ENCODE data around the gene FMOD. TPM values are rescaled to one million over a fixed set of nuclear protein-coding genes. Genes with fewer than 3 reads are reported as not detected.
A peak's percentile ranks its signal among the peaks of the same experiment; 100 is the strongest.

Gene FMOD
- total RNA-seq, 1 donor from 2014 or later, result 95.2 TPM

DNA sequence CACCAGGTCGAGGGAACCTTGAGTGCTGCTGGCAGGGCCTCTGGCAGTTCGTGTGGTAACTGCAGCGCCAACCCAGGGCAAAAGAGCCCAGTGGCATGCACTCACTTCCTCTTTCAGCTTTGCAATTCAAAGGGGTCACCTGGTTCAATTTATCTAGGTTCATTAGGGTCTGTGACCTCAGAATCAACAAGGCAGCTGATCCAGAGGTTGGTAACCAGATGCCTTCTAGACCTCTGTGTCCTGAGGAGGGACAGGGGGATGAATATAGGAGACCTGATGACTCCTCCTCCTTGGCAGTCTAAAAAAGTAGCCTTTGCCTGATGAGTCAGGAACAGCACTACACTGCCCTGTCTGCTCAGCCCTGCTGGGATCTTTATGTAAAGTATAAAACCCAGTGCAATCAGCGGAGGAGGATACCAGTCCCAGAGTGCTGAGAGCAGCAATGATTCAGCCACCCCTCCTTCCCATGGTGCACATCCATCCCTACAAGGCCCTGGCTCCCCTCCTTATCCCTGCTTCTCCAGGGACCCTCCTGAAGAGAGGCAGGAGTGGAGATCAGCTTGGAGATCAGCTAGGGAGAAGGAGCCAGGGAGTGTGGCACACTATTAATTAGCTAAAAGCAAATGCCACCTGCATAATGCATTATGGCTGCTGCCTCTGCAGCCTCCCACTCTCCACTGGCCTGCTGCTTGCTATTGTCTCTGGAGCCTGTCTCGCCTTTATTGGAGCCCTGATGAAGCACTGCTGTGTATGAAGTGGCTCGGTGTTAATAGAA lies 11.2 kb upstream of the FMOD start:
- DNase-seq (ENCODE audit: low spot score), result no peak

DNA sequence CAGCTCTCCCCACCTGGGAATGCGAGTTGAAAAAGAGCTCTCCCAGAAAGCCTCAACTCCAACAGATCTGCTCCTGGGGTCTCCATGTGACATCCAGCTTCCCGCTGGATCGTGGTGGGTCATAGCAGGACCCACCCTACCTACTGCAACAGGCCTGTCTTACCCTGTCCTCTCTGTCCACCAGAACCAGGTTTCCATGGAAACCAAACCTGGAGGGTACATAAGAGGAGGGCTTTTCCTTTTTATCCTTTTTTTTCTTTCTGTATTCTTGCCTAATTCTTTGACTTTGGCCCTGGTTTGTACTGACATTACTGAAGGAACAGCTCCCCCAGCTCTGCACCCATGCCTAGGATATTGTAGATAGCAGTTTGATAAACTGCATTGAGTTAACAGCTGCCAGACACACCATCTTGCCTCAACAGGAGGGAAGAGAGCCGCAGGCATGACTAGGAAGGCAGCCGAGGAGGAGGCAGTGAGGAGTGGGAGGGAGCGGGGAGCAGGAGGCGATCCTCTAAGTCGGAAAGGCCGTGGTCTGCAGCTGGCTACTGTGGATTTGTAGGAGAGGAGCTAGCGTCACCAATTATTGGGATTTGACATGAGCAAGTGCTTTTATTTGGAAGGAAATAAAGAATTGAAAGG lies 9.7 kb upstream of the FMOD start:
- no peak for DNase-seq (ENCODE audit: low spot score)

DNA sequence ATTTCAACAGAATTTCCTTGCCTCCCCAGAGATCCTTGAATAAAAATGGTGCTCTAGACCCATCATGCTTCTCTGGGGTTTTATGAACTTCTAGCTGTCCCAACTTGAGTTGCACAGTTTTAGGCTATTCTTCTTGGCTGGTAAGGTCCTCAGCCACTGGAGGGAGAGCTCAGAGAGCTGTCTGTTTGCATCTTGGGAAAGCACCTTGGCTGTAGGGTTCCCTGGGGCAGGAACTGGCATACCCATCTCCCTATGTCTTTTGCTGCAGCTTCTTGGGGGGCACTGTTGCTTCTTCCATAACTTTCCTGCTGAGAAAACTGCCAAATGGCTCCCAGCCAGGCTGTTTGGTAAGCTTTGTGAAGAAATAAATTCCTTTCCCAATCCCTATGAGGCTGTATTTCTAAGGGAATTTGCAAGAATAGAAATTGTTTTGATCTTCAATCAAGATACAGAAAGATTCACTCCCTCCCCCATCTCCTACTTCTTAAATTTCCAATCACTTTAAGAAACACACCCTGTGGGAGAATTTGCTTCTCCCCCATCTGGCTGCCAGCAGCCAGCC lies 8.2 kb upstream of the FMOD start:
- DNase-seq (ENCODE audit: low spot score), result no peak

DNA sequence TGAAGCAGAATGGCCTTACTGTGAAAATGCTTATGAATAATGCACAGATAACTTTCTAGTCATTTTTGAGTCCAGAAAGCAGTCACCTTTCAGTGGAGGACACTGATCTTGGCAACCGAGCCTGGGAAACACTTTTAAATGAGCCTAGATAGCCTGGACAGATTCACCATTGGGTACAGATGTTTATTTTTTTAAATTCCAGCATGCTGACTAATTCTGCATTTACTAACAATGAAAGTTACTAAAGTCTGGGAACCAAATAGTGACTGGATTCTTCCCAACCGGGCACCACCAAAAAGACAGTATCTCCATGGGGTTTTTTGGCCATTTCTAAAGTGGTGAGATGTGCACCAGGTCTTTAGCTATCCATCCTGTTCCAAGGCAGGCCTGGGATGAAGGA lies 3.3 kb upstream of the FMOD start:
- no peak for DNase-seq (ENCODE audit: low spot score)

DNA sequence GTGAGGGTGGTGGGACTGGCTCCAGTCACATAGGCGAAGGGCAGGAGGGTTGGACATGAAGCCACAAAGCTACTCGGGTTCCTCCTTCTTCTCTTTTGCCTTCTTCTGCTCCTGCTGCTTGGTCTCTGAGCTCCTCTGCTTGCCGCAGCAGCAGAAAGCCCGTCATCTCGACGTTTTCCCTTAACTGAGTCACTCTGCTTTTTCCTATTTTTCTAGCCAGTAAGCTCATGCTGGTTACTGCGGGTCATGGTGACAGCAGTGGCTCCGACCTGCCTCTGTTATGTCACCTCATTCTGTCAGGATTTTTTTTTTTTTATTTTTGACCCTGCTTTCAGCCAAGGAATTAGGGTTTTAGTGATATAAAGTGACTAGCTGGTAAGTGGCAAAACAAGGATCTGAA lies 2.6 kb upstream of the FMOD start:
- DNase-seq (ENCODE audit: low spot score), result no peak

DNA sequence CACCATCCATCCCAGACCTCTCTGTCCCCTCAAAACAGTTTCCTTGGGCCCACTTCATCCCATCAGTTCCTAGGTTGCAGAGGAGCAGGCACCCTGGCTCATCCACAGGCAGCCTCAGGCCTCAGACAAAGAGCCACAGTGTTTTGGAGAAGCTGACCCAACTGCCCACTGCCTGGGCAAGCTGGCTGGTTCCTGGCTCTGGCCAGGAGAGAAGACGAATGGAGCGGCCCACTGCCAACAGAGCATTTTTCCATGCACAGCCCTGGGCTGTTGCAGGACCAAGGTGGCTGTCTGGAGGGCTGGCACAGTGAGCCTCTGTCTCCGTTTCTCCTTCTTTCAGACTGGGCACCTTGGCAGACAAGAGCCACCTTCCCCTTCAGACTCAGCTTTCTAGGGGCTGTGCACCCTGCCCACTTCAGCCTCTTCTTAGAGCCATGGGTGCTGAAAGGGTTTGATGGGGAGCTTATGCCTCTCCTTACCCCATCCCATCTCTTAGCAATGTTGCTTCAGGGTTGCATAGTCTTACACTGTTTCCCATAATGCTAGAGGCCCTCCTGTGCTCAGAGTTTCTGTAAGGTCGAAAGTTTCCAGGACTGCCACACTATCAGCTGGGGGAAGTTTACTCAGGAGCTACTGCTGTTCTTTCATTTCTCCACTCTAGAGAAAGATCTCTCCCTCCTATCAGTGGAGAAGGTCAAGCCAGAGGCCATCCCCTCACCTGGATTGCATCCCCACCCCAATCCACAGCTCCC lies 973 bp downstream of the FMOD start:
- DNase-seq (ENCODE audit: low spot score), result no peak

DNA sequence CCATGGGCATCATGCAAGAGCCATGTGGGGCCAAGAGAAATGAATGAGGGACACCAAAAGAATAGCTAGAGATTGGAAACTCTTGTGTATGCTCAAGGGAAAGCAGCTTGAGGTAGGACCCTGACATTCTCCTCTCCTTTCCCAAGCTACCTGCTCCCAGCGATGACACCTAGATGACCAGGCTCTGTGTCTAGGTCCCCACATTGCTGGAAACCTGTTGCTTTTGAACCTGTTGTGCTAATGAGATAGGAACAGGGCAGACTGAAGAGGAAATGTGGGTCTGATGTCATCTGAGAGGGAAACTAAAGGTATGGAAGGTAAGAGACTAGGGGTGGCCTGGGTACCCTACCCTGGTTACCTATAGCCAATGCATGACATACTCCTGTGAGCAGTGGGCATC lies 1.8 kb downstream of the FMOD start:
- DNase-seq (ENCODE audit: low spot score), result no peak

DNA sequence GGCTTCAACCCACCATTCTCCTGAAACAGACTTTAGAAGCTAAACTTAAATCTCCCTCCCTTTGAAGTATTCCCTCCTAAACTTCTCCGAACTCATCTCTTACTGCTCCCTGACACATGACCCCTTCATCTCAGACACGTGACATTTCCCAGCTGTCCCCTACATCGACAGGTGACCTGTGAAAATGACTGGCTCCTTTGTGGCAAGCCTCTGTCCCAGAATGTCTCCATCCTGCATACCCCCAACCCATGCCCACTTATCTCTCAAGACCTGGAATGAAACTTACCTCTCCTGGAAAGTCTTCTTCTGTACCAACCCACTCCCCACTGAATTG lies 4.2 kb downstream of the FMOD start:
- DNase-seq (ENCODE audit: low spot score), result no peak

DNA sequence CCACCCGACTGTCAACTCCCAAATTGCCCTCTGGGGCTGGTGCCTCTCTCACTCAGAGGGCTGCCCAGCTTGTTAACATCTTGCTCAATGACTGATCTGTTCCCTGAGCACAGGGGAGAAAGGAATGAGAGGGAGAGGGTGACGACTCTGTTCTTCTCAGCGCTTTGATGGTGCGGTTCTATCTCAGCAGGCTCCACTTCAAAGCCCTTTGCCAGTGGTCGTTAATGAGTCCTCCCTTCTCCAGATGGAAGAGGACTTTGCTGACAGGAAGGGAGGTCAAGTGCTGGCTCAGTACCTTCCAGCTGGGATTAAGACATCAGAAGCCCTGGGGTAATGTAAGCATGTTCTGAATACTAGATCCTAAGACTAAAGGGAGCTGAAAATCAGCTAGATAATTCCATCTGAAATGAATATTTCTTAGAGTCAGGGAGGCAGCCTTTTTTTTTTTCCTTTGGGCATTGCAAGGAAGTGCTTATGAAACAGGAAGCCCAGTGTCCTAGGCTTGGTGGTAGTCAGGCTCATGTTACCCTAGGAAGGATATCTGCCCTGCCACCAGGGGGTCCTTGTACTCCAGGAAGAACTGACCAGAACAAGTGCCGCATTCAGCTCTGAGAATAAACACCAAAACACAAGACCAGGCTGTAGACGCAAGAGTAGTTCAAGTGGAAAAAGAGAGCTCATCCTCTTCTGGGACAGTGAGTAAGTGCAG lies 4.7 kb downstream of the FMOD start:
- DNase-seq (ENCODE audit: low spot score), result no peak

DNA sequence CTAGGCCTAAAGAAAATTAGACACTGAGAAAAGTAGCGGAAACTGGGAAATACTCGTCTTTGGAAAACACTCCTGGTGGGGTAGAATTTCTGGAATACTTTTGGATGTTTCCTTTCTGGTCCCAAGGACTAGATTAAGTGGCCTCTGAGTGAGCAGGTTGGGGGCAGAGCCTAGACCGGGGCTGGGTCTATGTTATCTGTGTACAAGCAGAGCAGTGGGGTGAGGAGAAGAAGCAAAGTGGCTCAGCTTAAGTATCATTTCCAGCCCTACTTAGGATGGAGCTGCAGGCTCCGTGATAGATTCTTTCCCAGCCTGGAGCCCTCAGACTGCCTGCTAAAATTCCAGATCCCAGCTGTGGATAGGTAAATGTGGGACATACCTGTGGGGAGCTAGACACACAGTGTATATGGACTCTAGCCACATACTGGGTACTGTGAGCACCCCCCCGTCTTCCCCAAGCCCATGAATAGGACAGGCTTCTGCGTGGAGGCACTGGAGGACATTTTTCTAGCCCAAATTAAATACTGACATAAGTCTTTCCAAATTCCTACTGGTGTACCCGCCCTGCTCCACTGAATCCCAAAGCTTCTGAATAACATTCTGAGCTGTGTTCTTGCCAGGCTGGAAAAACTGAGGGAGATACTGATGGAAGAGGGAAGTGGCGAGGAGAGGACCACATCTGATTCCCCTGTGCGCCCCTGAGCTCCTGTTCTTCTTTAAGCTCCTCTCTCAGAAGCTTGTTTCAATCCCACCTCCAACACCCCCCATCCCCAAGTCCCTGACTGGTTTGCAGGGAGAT lies 6.8 kb downstream of the FMOD start:
- DNase-seq (ENCODE audit: low spot score), result no peak

DNA sequence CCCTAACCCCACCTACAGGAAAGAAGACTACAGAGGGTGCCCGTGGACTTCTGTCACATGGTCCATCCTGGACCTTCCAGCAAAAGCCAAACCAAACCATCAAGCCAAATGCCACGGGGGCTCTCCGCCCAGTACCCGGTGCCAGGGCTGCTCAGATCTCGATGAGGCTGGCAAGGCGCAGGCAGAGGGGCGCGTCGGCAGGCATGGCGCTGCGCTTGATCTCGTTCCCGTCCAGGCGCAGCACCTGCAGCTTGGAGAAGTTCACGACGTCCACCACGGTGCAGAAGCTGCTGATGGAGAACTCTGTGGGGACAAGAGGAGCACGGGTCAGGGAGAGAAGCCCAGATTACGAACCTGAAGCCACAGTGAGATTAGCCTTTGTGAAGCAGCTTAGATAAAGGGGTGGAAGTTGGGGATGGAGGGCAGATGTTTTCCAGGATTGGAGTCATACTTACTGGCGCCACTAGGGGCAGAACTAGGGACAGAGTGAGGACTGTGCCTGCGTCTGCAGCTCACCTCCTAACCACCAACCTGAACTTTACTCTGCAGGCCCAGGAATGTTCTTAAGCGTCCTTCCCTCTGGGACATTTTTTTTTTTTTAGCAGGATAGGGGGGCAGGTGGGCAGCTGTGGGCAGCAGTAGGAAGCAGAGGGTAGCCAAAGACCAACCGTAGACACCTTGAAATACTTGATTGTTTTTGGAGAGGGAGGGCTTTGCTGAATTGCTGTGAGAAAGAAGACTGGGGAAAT lies 8.6 kb downstream of the FMOD start:
- no peak for DNase-seq (ENCODE audit: low spot score)

DNA sequence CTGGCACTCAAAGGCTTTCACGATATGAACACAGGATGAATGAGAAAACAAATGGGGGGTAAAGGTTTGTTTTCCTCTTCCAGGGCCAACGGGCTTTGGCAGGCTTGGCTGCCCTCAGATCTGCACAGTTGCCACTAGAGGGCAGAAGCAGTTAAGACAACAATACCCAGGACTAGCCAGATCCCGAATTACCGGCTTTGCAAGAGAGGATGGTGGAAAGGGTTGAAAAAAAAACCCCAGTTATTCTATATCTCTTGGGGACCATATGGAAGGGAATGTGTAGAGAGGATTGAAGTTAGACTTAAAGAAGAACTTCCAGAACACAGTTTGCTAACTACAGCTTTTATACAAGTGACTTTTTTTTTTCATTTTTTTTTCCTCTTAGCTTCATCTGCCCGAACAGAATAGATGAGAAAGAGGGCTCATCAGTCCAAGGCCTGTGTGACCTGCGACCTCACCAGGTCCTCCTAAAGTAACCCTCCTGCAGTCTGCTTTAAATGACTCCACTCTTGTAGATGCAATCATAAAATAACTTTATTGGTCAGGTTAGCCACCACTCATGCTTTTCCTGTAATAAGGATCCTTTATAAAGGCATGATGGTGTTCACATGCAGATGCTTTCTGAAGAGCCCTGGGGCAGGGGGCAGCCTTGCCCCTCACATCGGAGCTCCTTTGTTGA lies 10.7 kb downstream of the FMOD start:
- DNase-seq (ENCODE audit: low spot score), result no peak

DNA sequence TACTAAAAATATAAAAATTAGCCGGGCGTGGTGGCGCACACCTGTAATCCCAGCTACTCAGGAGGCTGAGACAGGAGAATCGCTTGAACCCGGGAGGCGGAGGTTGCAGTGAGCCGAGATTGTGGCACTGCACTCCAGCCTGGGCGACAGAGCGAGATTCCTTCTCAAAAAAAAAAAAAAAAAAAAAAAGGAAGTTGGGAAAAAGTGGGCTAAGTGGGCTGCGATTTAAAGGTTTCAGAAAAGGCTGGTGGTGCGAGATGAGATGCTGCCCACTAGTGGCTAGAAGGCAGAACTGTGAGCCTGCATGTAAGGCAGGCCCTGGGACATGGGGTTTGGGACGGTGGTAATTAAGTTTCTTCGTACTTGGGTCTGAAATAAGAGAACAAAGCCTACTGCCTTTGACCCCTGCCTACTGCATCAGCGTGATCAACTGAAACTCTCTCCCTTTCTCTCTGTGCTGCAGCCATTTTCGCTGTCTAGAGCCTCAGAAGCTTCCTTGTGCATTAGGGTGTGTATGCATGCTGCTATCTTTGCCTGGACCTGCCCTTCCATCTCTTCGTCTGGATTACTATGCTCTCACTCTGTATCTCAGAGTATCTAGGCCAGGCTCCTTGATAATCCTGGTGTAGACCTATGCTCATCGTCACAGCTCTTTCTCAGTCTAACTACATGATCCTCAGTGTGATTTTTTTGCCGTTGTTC lies 12.4 kb downstream of the FMOD start:
- no peak for DNase-seq (ENCODE audit: low spot score)

DNA sequence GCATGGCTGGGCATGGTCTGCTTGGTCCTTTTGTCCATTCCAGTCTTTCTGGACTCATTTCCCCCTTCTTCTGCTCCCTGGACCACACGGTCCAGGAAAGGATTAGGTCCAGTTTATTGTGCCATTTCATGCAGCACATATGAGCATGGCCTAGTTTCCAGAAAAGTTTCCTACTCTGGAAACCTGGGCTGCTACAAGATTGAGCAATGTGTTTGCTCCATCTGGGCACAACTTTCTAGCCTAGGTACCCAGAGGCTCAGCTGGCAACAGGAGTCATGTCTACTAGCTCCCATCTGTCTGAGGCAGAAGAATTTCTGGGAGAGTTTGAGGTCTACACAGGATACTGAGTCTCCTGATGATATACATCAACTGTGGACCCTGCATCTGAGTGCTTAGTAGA lies 14.8 kb downstream of the FMOD start:
- DNase-seq (ENCODE audit: low spot score), result no peak

DNA sequence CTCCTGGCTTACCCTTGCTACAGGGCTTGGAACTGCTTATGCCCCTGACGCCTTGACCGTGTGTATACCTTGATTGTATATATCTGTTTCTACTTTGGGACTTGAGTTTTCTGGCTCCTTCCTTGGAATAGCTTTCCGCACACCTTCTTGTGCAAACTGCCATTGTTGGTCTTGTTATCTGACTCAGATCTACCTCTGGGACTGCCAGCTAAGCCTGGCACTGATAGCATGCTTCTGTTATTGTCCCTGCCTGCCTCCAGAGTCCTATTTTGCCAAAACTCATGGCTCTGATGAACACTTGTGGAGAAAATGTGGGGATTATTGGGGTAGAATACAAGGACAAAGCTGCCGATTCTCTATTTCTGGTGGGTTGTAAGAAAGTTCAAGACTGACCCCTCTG lies 15.4 kb downstream of the FMOD start:
- DNase-seq (ENCODE audit: low spot score), result no peak

DNA sequence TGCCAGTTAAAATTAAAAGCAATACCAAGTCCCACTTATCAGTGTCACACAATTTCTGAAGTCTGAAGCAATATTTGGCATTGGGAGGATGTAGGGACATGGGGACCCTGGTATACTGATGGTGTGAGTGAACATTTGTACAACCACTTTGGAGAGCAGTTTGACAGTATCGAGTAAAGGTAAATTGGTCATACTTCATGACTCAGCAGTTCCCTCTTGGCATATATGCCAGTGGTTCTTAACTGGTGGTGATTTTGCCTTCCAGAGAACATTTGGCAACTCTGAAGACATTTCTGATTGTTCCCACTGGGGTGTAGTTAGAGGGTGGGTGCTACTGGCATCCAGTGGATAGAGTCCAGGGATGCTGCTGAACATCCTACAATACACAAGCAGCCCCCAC lies 19.7 kb downstream of the FMOD start:
- no peak for DNase-seq (ENCODE audit: low spot score)

DNA sequence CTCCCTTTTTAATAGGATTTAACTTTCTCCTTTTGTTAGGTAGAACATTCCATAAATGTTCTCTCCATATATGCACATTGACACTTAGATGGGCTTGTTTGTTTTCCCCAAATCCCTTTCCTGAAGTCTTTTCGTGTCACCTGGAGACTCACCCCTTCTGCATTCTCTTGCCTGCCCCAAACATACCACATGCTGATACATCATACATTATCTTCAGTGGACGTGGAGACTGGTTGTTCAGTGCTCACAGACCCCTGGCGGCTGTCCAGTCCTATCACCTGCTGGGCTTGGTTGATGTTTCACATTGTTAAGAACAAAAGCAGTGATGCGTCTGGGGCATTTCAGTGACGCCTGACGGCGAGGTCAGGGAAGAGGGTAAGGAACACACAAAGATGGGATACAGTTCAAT lies 22.2 kb downstream of the FMOD start:
- DNase-seq (ENCODE audit: low spot score), result no peak

DNA sequence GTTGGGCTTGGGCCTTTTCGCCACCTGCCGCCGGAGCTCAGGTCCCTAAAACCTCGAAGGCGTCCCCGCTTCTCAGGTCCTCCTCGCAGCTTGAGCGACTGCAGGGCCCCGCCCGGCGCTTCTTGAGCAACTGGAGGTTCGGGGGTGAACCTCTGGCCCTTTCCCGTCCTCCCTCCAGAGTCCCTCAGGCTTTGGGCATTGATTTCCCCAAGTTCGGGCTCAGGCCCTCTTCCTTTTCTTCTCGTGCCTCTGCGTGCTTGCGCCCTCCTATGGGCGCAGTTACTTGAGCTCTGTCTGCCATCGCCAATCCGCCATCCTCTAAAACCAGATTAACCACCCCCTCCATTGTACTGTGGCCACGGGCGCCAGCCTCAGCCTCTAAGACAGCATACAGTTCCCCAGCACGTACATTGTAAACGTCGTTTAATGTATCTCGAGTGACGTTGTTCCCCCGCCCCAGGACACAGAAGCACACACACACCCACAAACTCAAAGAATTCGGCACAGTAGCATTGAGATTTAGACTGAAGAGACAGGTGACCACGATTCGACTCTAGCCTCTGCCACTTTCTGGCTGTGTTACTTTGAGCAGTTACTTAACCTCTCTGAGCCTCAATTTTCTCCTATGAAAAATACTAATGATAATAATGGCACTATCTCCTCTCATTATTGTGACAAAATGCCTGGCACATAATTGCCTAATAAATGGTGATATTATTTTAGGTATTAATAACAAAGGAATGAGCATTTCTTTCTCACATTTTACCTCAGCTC lies 23.1 kb downstream of the FMOD start:
- DNase-seq (ENCODE audit: low spot score), result peak; percentile 92
